Skeletal muscle satellite cell (primary cell): Measurements from ENCODE around the gene MED28.

ENCODE experiments used
- H3K27me3 ChIP-seq: 2 replicates; pipeline ENCODE4 v1.7.0; 2013; ENCODE audit warnings: low read length; ENCODE audit not compliant: control insufficient read depth, insufficient read depth
- H3K36me3 ChIP-seq: 2 replicates; pipeline ENCODE4 v1.7.0; 2013; ENCODE audit warnings: mild to moderate bottlenecking, control low read depth, low read length; ENCODE audit not compliant: insufficient read depth
- H3K4me1 ChIP-seq: 2 replicates; pipeline ENCODE4 v1.7.0; 2013; ENCODE audit warnings: low read length; ENCODE audit not compliant: control insufficient read depth, insufficient read depth
- H3K4me2 ChIP-seq: 2 replicates; pipeline ENCODE4 v1.7.0; 2013; ENCODE audit warnings: mild to moderate bottlenecking, low read length
- H3K4me3 ChIP-seq: 2 replicates; pipeline ENCODE4 v1.7.0; 2013; ENCODE audit warnings: low read length
- H3K9ac ChIP-seq: 2 replicates; pipeline ENCODE4 v1.7.0; 2013; ENCODE audit warnings: mild to moderate bottlenecking, low read depth, low read length, moderate library complexity
- H3K9me3 ChIP-seq: replicated peaks from 2 replicates; pipeline ENCODE4 v1.7.0; 2013; ENCODE audit warnings: mild to moderate bottlenecking, control low read depth, low read length

MED28 gene

DNA sequence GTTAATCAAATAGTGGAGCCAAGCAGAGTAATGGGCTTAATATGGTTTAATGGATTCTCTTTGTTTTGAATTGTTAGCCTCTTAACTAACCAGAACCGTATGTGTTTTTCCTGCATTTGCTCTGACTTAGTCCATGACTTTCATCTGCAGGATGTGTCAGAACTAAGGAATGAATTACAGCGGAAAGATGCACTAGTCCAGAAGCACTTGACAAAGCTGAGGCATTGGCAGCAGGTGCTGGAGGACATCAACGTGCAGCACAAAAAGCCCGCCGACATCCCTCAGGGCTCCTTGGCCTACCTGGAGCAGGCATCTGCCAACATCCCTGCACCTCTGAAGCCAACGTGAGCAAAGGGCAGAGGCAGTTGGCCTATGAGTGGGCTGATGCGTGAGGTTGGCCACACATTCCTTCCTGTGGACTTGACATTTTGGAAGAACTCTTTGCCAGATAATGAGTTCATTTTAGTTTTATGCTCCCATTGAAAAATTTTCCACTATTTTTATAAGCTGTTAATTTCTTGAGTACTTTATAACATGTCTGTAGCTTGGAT lies 9.1 kb downstream of the MED28 start:
- no peak overlapping the region for H3K4me2 ChIP-seq
- no peaks in the 10 kb centered on the region for H3K9me3 ChIP-seq
- H3K36me3 ChIP-seq, result peaks cover 83% of the 10 kb centered on the region
- H3K4me1 ChIP-seq, result peaks cover 32% of the 10 kb centered on the region
- H3K27me3 ChIP-seq, result no peaks in the 10 kb centered on the region
- H3K4me3 ChIP-seq, result no peak overlapping the region
- H3K9ac ChIP-seq, result no peak overlapping the region

GRCh38 chr4:17624821-17625220 lies 10.4 kb downstream of the MED28 start:
- Histone ChIP-seq H3K4me3 (no peak overlapping the region), H3K36me3 (peaks cover 95% of the 10 kb centered on the region), H3K27me3 (no peaks in the 10 kb centered on the region), H3K9me3 (no peaks in the 10 kb centered on the region), H3K9ac (no peak overlapping the region), H3K4me2 (no peak overlapping the region), H3K4me1 (peaks cover 21% of the 10 kb centered on the region)

- Histone ChIP-seq H3K4me2 (no peak overlapping the region), H3K36me3 (peaks cover 84% of the 10 kb centered on the region), H3K4me1 (no peaks in the 10 kb centered on the region), H3K4me3 (no peak overlapping the region), H3K9ac (no peak overlapping the region), H3K9me3 (no peaks in the 10 kb centered on the region), H3K27me3 (no peaks in the 10 kb centered on the region)
Measured at GRCh38 chr4:17630228-17630627, 15.8 kb downstream of the MED28 start.

DNA sequence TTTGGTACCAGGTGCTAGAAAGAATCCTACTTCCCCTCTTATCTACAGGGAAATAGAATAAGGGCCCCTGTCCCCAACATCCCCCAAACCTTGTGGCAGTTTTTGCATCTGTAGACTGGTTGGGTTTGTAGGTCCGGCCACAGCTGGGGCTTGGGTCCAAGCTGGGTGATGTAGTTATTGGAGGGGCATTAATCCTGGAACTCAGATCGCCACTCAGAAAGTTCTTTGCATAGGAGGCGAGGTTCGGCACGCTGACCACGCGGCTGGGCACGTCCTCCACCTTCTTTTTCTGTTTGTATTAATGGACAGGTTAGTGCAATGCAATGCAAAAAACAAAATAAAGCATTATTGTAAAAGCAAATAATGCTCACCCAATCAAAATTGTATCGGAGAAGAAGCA lies 19.2 kb downstream of the MED28 start:
- no peaks in the 10 kb centered on the region for H3K4me1 ChIP-seq

GRCh38 chr4:17635056-17635455 lies 20.6 kb downstream of the MED28 start:
- Histone ChIP-seq H3K4me2 (no peak overlapping the region), H3K36me3 (peaks cover 54% of the 10 kb centered on the region), H3K9ac (no peak overlapping the region), H3K9me3 (no peaks in the 10 kb centered on the region), H3K4me1 (no peaks in the 10 kb centered on the region), H3K27me3 (no peaks in the 10 kb centered on the region), H3K4me3 (no peak overlapping the region)

More for the DNA sequence above, 19.2 kb downstream of the MED28 start:
- Histone ChIP-seq H3K36me3 (peaks cover 63% of the 10 kb centered on the region), H3K4me2 (no peak overlapping the region), H3K9me3 (no peaks in the 10 kb centered on the region), H3K27me3 (no peaks in the 10 kb centered on the region), H3K9ac (no peak overlapping the region), H3K4me3 (no peak overlapping the region)

DNA sequence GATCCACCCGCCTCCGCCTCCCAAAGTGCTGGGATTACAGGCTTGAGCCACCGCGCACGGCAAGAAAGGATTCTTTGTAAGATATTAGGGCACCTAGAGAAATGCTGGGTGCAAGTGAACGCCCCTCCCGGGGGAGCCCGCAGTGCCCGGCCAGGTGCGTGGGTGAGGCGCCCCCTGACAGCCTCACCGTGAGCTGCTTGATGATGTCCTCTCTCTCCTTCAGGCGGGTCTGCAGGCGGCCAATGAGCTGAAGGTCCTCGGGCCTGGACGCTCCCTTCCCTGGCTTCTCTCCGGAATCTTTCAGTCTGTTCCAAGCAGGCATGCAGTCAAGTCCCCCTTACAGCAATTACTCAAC lies 21.9 kb downstream of the MED28 start:
- Histone ChIP-seq H3K9ac (no peak overlapping the region), H3K4me1 (no peaks in the 10 kb centered on the region), H3K4me3 (no peak overlapping the region), H3K27me3 (no peaks in the 10 kb centered on the region), H3K9me3 (no peaks in the 10 kb centered on the region), H3K36me3 (peaks cover 50% of the 10 kb centered on the region), H3K4me2 (no peak overlapping the region)

DNA sequence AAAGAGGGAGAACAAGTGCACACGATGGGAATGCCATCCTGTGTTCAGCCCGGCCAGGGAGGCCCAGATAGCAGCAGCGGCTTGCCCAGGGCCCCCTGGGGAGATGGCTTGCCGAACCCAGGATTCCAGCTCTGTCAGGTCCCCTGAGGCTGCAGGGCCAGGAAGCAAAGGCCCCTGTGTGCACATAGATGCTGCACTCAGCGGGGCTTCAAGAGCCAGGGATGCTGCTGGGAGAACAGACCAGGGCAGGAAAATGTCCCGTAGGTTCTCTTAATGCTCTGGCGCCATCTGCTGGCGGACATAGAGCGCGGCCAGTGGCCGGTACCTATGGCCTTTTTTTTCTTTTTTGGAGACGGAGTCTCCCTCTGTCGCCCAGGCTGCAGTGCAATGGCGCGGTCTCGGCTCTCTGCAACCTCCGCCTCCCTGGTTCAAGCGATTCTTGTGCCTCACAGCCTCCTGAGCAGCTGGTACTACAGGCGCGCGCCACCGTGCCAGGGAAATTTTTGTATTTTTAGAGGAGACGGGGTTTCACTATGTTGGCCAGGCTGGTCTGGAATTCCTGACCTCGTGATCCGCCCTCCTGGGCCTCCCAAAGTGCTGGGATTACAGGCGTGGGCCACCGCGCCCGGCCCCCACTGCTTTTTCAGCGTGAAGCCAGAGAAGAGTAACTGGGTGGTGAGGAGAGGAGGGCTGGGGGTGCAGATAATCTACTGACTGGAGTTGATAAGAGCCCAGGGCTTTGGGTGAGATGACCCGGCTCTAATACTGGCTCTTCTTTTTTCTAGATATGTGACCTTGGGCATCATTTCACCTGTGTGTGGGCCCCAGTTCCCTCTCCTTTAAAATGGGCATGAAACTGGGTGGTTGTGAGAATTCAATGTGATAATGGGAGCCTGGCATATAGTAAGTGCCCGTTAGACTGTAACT lies 22.5 kb downstream of the MED28 start:
- Histone ChIP-seq H3K27me3 (no peaks in the 10 kb centered on the region), H3K9ac (no peak overlapping the region), H3K9me3 (no peaks in the 10 kb centered on the region), H3K4me3 (no peak overlapping the region), H3K36me3 (peaks cover 44% of the 10 kb centered on the region), H3K4me1 (no peaks in the 10 kb centered on the region), H3K4me2 (no peak overlapping the region)

DNA sequence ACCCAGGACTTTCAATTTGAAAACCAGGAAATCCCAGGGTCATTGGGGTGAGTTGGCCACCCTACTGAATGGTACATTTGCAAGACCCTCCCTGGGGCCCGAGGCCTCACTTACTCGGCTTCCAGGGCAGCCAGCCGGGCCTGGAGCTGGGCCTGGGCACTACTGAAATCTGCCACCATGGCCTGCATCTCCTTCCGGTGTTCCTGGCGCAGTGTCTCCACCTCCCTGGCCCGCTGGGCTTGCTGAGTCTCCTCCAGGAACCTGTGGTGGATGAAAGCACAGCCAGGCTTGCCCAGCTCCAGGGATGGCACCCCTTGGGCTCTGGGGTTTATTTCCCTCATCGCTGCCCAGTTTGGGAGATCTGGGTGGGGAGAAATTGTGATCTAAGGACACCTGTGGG lies 24.7 kb downstream of the MED28 start:
- no peaks in the 10 kb centered on the region for H3K4me1 ChIP-seq
- no peaks in the 10 kb centered on the region for H3K27me3 ChIP-seq

GRCh38 chr4:17642398-17642783 lies 27.9 kb downstream of the MED28 start:
- H3K9me3 ChIP-seq, result no peaks in the 10 kb centered on the region
- H3K9ac ChIP-seq, result no peak overlapping the region
- peaks cover 11% of the 10 kb centered on the region for H3K36me3 ChIP-seq
- no peak overlapping the region for H3K4me3 ChIP-seq
- H3K4me2 ChIP-seq, result no peak overlapping the region
- no peaks in the 10 kb centered on the region for H3K27me3 ChIP-seq
- H3K4me1 ChIP-seq, result no peaks in the 10 kb centered on the region

More for the DNA sequence above, 24.7 kb downstream of the MED28 start:
- Histone ChIP-seq H3K4me3 (no peak overlapping the region), H3K9ac (no peak overlapping the region), H3K9me3 (no peaks in the 10 kb centered on the region), H3K36me3 (peaks cover 24% of the 10 kb centered on the region), H3K4me2 (no peak overlapping the region)

- no peaks in the 10 kb centered on the region for H3K36me3 ChIP-seq
- H3K9me3 ChIP-seq, result no peaks in the 10 kb centered on the region
- H3K27me3 ChIP-seq, result peaks cover 3% of the 10 kb centered on the region
- no peak overlapping the region for H3K4me2 ChIP-seq
- H3K4me3 ChIP-seq, result no peak overlapping the region
- no peak overlapping the region for H3K9ac ChIP-seq
- no peaks in the 10 kb centered on the region for H3K4me1 ChIP-seq
Measured at GRCh38 chr4:17646693-17647092, 32.3 kb downstream of the MED28 start.

GRCh38 chr4:17647176-17647806 lies 32.9 kb downstream of the MED28 start:
- Histone ChIP-seq H3K9me3 (no peaks in the 10 kb centered on the region), H3K4me1 (no peaks in the 10 kb centered on the region), H3K36me3 (no peaks in the 10 kb centered on the region), H3K4me3 (no peak overlapping the region), H3K27me3 (peaks cover 3% of the 10 kb centered on the region), H3K4me2 (no peak overlapping the region), H3K9ac (no peak overlapping the region)
